ENCODE data around the gene NDC80. TPM values are rescaled to one million over a fixed set of nuclear protein-coding genes. Genes with fewer than 3 reads are reported as not detected.
"Not testable (repeated sequence)": the region's sequence is repeated elsewhere in the genome, so short reads cannot be mapped to it uniquely, and the experiment has no call there.

The NDC80 gene
- 10 to 100 TPM; 81.3 to 82.2 TPM for total RNA-seq

DNA sequence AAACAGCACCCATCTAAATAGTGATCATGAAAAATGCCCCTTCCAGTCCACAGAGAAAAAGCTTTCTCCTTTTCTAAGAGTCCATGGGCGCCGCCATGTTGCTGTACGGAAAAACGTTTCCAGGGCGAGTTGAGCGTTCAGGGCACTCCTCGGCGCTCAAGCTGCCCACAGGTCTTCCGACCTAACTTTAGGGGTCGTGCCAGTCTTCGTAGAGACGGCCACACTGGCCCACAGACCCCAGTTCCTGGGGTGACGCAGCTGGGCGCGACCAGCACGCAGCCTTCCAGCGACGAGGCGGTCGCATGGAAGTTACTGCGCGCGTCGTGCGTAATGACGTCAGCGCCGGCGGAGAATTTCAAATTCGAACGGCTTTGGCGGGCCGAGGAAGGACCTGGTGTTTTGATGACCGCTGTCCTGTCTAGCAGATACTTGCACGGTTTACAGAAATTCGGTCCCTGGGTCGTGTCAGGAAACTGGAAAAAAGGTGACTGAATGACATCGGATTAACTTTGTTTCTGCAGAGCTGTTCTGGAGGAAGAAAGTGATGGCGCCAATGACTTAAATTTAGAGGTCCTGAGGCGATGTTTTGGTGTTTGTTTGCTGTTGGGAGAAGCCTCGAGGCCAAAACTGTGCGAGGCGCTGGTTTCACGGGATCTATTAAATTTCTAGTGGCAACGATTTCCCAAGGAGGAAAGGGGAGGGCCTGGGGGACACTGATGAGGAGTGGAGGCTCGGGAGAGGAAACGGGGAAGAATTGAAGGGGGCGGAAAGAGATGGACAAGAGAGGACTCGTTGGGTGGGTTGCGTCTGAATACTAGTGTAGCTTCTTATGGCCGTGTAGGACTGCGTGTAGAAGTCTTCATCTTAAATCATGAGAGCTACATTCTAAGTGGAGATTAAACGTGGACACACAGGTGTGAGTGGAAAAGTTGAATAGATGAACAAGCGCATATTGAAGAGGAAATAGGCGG, at the start of gene NDC80, which contains the start of gene METTL4:
Gene NDC80, plus strand, starts transcription at position 358 of the 971 bp plus-strand sequence. CDS start 1,429 bp downstream, outside the sequence.
Gene METTL4, minus strand, starts transcription at position 306 of the 971 bp plus-strand sequence. CDS start 4,289 bp downstream, outside the sequence.
- H3K36me3 Mint-ChIP-seq (ENCODE audit: low read depth), result peaks cover 58% of the 10 kb centered on the region
- TF ChIP-seq, protein P1, sequence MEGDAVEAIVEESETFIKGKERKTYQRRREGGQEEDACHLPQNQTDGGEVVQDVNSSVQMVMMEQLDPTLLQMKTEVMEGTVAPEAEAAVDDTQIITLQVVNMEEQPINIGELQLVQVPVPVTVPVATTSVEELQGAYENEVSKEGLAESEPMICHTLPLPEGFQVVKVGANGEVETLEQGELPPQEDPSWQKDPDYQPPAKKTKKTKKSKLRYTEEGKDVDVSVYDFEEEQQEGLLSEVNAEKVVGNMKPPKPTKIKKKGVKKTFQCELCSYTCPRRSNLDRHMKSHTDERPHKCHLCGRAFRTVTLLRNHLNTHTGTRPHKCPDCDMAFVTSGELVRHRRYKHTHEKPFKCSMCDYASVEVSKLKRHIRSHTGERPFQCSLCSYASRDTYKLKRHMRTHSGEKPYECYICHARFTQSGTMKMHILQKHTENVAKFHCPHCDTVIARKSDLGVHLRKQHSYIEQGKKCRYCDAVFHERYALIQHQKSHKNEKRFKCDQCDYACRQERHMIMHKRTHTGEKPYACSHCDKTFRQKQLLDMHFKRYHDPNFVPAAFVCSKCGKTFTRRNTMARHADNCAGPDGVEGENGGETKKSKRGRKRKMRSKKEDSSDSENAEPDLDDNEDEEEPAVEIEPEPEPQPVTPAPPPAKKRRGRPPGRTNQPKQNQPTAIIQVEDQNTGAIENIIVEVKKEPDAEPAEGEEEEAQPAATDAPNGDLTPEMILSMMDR (IDR thresholded peaks at IDR 0.05), result no peak

DNA sequence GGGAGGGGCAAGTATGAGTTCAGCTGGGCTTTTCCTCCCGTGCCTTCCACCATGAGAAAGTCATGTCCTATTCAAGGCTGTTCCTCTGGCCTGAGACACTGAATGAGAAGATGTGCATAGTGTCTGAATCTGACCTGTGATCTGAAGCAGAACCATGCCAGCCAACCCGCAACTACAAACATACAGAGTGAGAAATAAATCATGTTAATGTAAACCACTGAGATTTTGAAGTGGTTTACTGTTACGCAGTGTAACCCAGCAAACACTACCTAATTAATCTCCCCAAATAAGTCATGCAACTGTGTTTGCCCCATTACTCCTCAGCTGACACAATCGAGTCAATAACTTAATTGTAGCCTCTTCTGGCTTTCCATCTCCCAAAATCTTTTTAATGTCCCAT, 49.2 kb upstream of the NDC80 start:
- H3K4me1 Mint-ChIP-seq (ENCODE audit: low read depth), result no peaks in the 10 kb centered on the region
- TF ChIP-seq, protein P1 (IDR thresholded peaks at IDR 0.05), result no peak
- intact Hi-C loops (cut with micrococcal nuclease), result no loop called here
- DNase-seq, result no peak
- no peak overlapping the region for H3K4me3 Mint-ChIP-seq
- POLR2A ChIA-PET, result no interaction called here
- no peaks in the 10 kb centered on the region for H3K36me3 Mint-ChIP-seq (ENCODE audit: low read depth)
- CTCF ChIA-PET, result no interaction called here
- H3K27ac Mint-ChIP-seq, result no peak overlapping the region
- no peak for ATAC-seq
- H3K27me3 Mint-ChIP-seq, result no peaks in the 10 kb centered on the region
- H3K9me3 Mint-ChIP-seq, result no peaks in the 10 kb centered on the region

More for the DNA sequence above, at the start of gene NDC80, which contains the start of gene METTL4:
- H3K4me1 Mint-ChIP-seq (ENCODE audit: low read depth), result peaks cover 44% of the 10 kb centered on the region
- H3K27me3 Mint-ChIP-seq, result no peaks in the 10 kb centered on the region
- DNase-seq, result peak; percentile 90
- POLR2A ChIA-PET, result interaction anchor here (0.7 to 4.7 kb wide), 10 partner anchors 12 to 126 kb away, joined by 3 to 23 read pairs (median 4); partner anchors contain the start of gene SMCHD1
- peak; percentile 90 for ATAC-seq
- H3K4me3 Mint-ChIP-seq, result peak within 1 kb of the TSS; percentile 99
- peak within 1 kb of the TSS; percentile 99 for H3K27ac Mint-ChIP-seq
- H3K9me3 Mint-ChIP-seq, result no peaks in the 10 kb centered on the region
- CTCF ChIA-PET, result interaction anchor here (0.8 to 1.5 kb wide), 6 partner anchors 15 to 165 kb away, joined by 3 to 4 read pairs (median 3); no protein-coding TSS in a partner anchor
- intact Hi-C loops (cut with micrococcal nuclease), result loop anchor here (5.0 kb wide), 3 partner anchors 71 to 691 kb away; partner anchors contain the start of genes MYL12B and SMCHD1

DNA sequence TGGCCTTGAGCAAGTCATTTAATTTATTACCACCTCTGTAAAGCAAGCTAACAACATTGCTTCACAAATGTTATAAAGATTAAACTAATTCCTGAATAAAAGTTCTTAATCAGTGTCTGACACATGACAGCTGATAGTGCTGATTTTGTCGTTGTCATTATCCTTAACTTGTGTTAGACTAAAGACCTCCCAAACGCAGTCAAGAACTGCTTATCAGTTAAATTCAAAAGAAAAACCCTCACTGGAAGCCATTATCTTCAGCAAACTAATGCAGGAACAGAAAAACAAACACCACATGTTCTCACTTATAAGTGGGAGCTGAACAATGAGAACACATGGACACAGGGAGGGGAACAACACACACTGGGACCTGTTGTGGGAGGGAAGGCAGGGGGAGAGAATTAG, 46.6 kb upstream of the NDC80 start:
- H3K27me3 Mint-ChIP-seq; H3K27ac Mint-ChIP-seq; DNase-seq; ATAC-seq; H3K4me1 Mint-ChIP-seq (ENCODE audit: low read depth); H3K36me3 Mint-ChIP-seq (ENCODE audit: low read depth); H3K4me3 Mint-ChIP-seq; intact Hi-C loops (cut with micrococcal nuclease); H3K9me3 Mint-ChIP-seq: not testable (repeated sequence)
- POLR2A ChIA-PET, result interaction anchor here (1.4 kb wide), 1 partner anchor 47 kb away, joined by 4 read pairs; the partner anchor contains the start of genes METTL4 and NDC80
- CTCF ChIA-PET, result interaction anchor here (1.2 to 5.0 kb wide), 3 partner anchors 13 to 22 kb away, joined by 4 to 23 read pairs (median 7); no protein-coding TSS in a partner anchor

DNA sequence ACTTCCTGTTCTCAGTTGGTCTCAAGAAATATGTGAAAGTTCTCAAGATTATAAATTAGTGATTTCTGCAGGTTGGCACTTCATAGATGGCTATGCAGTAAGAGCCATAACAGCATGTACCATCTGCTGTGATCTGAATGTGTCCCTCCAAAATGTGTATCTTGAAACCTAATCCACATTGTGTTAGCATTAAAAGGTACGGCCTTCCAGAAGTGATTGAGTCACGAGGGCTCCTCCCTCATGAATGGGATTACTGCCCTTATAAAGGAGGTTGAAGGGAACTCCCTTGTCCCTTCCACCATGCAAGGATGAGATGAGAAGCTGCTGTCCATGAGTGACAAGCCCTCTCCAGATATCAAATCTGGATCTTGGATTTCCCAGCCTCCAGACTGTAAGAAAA, 45.0 kb upstream of the NDC80 start:
- CTCF ChIA-PET, result interaction anchor here (1.0 to 5.0 kb wide), 2 partner anchors 16 to 21 kb away, joined by 6 to 23 read pairs; no protein-coding TSS in a partner anchor
- H3K27me3 Mint-ChIP-seq, result no peaks in the 10 kb centered on the region
- H3K4me3 Mint-ChIP-seq, result no peak overlapping the region
- H3K9me3 Mint-ChIP-seq, result no peaks in the 10 kb centered on the region
- H3K4me1 Mint-ChIP-seq (ENCODE audit: low read depth), result no peaks in the 10 kb centered on the region
- no peak overlapping the region for H3K27ac Mint-ChIP-seq
- H3K36me3 Mint-ChIP-seq (ENCODE audit: low read depth), result no peaks in the 10 kb centered on the region
- intact Hi-C loops (cut with micrococcal nuclease), result no loop called here
- POLR2A ChIA-PET, result no interaction called here
- TF ChIP-seq, protein P1 (IDR thresholded peaks at IDR 0.05), result no peak
- DNase-seq (no peak), ATAC-seq (no peak)

DNA sequence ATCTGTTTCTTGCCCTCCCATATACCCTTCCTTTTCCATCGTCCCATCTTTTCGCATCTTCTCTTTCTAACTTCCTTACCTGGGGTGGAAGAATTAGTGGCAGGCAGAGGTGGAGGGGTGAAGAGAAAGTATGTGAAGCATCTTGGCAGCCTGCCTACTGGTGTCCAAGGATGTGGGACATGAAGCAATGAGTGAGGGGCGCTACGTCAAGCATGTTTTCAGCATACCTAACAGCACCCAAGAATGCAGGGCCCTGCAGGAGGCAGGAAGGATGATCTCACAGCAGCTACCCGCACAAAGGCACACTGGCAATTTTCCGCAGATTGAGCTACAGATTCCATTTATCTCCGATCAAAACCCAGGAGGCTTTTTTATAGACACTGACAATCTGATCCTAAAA, 42.2 kb upstream of the NDC80 start:
- H3K9me3 Mint-ChIP-seq, result no peaks in the 10 kb centered on the region
- H3K27ac Mint-ChIP-seq, result no peak overlapping the region
- peaks cover 5% of the 10 kb centered on the region for H3K36me3 Mint-ChIP-seq (ENCODE audit: low read depth)
- TF ChIP-seq, protein P1 (IDR thresholded peaks at IDR 0.05), result no peak
- DNase-seq, result no peak
- no peaks in the 10 kb centered on the region for H3K27me3 Mint-ChIP-seq
- H3K4me3 Mint-ChIP-seq, result no peak overlapping the region
- ChIA-PET CTCF (interaction anchor here (1.0 kb wide), 1 partner anchor 190 kb away, joined by 3 read pairs; no protein-coding TSS in a partner anchor), POLR2A (no interaction called here)
- H3K4me1 Mint-ChIP-seq (ENCODE audit: low read depth), result no peaks in the 10 kb centered on the region
- ATAC-seq, result no peak
- intact Hi-C loops (cut with micrococcal nuclease), result no loop called here

Measured in activated CD8-positive, alpha-beta T cell treated with anti-CD3 and anti-CD28 coated beads for 36 hours (primary cell).